SK-N-SH treated with all-trans-retinoic acid at 6 μM for 48 hours (cell line): ENCODE data around the gene TNFRSF25.

ENCODE experiments used
- ATAC-seq: fragments of 200-7000 bp; cut with Tn5 transposase; 3 replicates; pipeline ENCODE4 v1.9.1; 2020; ENCODE audit warnings: mild to moderate bottlenecking, moderate library complexity
- ARNTL ChIP-seq: fragments of 450-650 bp; formaldehyde crosslinking; IDR thresholded peaks from 2 replicates; pipeline ENCODE4 v1.5.0; 2020; ENCODE audit warnings: low read depth, mild to moderate bottlenecking, moderate library complexity, borderline replicate concordance
- CSDC2 ChIP-seq: fragments of 250-450 bp; sonication (Bioruptor Pico); IDR thresholded peaks from 2 replicates; pipeline ENCODE4 v1.5.0; 2020; ENCODE audit warnings: mild to moderate bottlenecking, moderate library complexity
- ESRRG ChIP-seq: fragments of 250-450 bp; sonication (Bioruptor Pico); IDR thresholded peaks from 2 replicates; pipeline ENCODE4 v1.6.1; 2021; ENCODE audit warnings: mild to moderate bottlenecking
- ISL1 ChIP-seq: fragments of 250-450 bp; sonication (Bioruptor Pico); IDR thresholded peaks from 2 replicates; pipeline ENCODE4 v2.1.2; 2022; ENCODE audit warnings: mild to moderate bottlenecking, moderate library complexity
- PPARA ChIP-seq: fragments of 250-450 bp; sonication (Bioruptor Pico); IDR thresholded peaks from 2 replicates; pipeline ENCODE4 v1.5.0; 2020; ENCODE audit warnings: mild to moderate bottlenecking, borderline replicate concordance
- RARB ChIP-seq: fragments of 250-450 bp; sonication (Bioruptor Pico); IDR thresholded peaks from 2 replicates; pipeline ENCODE4 v1.8.0; 2021; ENCODE audit warnings: mild to moderate bottlenecking, moderate library complexity
- SNAI2 ChIP-seq: fragments of 250-450 bp; sonication (Bioruptor Pico); IDR thresholded peaks from 2 replicates; pipeline ENCODE4 v1.5.0; 2020; ENCODE audit warnings: mild to moderate bottlenecking, moderate library complexity
- TCF4 ChIP-seq: fragments of 250-450 bp; sonication (Bioruptor Pico); IDR thresholded peaks from 2 replicates; pipeline ENCODE4 v1.8.0; 2021; ENCODE audit warnings: mild to moderate bottlenecking, moderate library complexity, borderline replicate concordance
- TOX ChIP-seq: fragments of 250-450 bp; sonication (Bioruptor Pico); IDR thresholded peaks from 2 replicates; pipeline ENCODE4 v1.8.0; 2021; ENCODE audit warnings: mild to moderate bottlenecking, moderate library complexity, borderline replicate concordance
- ZC3H10 ChIP-seq: fragments of 250-450 bp; sonication (Bioruptor Pico); IDR thresholded peaks from 2 replicates; pipeline ENCODE4 v1.5.1; 2021; ENCODE audit warnings: mild to moderate bottlenecking, moderate library complexity
- ZFP3 ChIP-seq: fragments of 250-450 bp; sonication (Bioruptor Pico); IDR thresholded peaks from 2 replicates; pipeline ENCODE4 v1.5.0; 2020; ENCODE audit warnings: mild to moderate bottlenecking, moderate library complexity
- ZFP30 ChIP-seq: fragments of 450-650 bp; formaldehyde crosslinking; IDR thresholded peaks from 2 replicates; pipeline ENCODE4 v1.5.0; 2022; ENCODE audit warnings: mild to moderate bottlenecking, moderate library complexity
- ZNF565 ChIP-seq: fragments of 450-650 bp; formaldehyde crosslinking; conservative IDR thresholded peaks from 2 replicates; pipeline ENCODE4 v1.5.0; 2020; ENCODE audit warnings: low read depth, mild to moderate bottlenecking, moderate library complexity
- ZNF70 ChIP-seq: fragments of 450-650 bp; formaldehyde crosslinking; IDR thresholded peaks from 2 replicates; pipeline ENCODE4 v1.5.0; 2020; ENCODE audit warnings: mild to moderate bottlenecking, moderate library complexity
- ZNF8 ChIP-seq: fragments of 450-650 bp; formaldehyde crosslinking; IDR thresholded peaks from 2 replicates; pipeline ENCODE4 v1.5.0; 2020; ENCODE audit warnings: mild to moderate bottlenecking, moderate library complexity
- TF ChIP-seq, protein P1 (sequence below): fragments of 250-450 bp; sonication (Bioruptor Pico); IDR thresholded peaks from 2 replicates; pipeline ENCODE4 v1.8.0; 2021; ENCODE audit warnings: low read depth, mild to moderate bottlenecking, moderate library complexity, borderline replicate concordance
- TF ChIP-seq, protein P2 (sequence below): fragments of 250-450 bp; sonication (Bioruptor Pico); IDR thresholded peaks from 2 replicates; pipeline ENCODE4 v1.8.0; 2020; ENCODE audit warnings: mild to moderate bottlenecking, moderate library complexity, borderline replicate concordance
- TF ChIP-seq, protein P3 (sequence below): fragments of 250-450 bp; sonication (Bioruptor Pico); IDR thresholded peaks from 2 replicates; pipeline ENCODE4 v1.5.1; 2020; ENCODE audit warnings: low read depth, mild to moderate bottlenecking, moderate library complexity
- TF ChIP-seq, protein P4 (sequence below): fragments of 250-450 bp; sonication (Bioruptor Pico); IDR thresholded peaks from 2 replicates; pipeline ENCODE4 v1.5.1; 2021; ENCODE audit warnings: mild to moderate bottlenecking, moderate library complexity
- TF ChIP-seq, protein P5 (sequence below): fragments of 250-450 bp; sonication (Bioruptor Pico); IDR thresholded peaks from 2 replicates; pipeline ENCODE4 v1.5.0; 2020; ENCODE audit warnings: mild to moderate bottlenecking, moderate library complexity

Gene TNFRSF25

DNA sequence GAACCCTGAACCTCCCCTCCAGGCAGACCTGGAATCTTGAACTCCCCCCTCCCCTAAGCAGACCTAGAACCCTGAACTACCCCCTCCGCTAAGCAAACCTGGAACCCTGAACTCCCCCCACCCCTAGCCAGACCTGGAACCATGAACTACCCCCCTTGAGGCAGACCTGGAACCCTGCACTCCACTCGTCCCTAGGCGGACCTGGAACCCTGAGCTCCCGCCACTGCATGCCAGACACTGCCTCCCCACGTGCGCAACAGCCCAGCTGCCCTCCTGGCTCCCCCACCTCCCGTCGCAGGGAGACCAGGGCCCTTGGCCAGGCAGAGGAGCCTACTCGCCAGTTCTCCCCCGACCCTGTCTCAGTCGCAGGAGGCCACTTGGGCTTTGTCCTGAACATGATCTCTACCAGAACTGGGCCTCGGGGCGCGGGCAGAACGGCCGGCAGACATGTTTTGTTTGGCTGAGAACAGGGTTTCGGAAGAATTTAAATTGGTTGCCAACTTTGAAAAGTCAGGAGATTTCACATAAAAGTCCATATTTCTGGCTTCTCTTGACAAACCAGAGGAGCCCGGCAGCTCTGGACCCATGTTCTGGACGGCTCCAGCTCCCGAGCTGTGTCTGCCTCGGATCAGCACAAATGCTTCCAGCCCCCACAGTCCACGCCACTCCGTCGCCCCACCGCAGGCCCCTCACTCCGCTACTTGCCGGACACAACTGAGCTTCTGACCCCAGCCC is 34.7 kb upstream of the TNFRSF25 start (continued):
- TF ChIP-seq, protein P1, sequence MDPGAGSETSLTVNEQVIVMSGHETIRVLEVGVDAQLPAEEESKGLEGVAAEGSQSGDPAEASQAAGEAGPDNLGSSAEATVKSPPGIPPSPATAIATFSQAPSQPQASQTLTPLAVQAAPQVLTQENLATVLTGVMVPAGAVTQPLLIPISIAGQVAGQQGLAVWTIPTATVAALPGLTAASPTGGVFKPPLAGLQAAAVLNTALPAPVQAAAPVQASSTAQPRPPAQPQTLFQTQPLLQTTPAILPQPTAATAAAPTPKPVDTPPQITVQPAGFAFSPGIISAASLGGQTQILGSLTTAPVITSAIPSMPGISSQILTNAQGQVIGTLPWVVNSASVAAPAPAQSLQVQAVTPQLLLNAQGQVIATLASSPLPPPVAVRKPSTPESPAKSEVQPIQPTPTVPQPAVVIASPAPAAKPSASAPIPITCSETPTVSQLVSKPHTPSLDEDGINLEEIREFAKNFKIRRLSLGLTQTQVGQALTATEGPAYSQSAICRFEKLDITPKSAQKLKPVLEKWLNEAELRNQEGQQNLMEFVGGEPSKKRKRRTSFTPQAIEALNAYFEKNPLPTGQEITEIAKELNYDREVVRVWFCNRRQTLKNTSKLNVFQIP, result no peak
- TF ChIP-seq ARNTL (CRISPR knock-in tag) (no peak), ZFP3 (CRISPR knock-in tag) (no peak), ZNF565 (CRISPR knock-in tag) (no peak), RARB (CRISPR knock-in tag) (no peak), ESRRG (no peak)

DNA sequence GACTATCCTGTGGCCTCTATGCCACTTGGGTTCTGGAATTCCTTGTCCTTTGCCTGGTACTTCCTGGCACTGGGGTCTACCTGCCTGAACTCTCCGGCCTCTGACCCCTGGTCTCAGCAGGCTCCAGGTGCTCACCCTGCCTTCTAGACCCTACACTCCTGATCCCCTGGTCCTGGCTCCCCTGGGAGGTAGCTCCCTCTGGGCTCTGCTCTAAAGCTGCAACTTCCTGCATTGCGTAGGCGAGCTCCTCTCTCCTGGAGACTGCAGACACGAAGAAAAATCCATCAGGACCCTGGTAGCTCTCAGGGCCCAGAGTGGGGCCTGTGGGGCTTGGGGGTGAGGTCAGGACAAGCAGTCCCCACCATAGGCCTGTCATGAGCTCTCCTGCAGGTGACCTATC is 33.3 kb upstream of the TNFRSF25 start:
- no peak for TF ChIP-seq PPARA
- TF ChIP-seq ZNF70 (CRISPR knock-in tag), result no peak
- TF ChIP-seq, protein P2, sequence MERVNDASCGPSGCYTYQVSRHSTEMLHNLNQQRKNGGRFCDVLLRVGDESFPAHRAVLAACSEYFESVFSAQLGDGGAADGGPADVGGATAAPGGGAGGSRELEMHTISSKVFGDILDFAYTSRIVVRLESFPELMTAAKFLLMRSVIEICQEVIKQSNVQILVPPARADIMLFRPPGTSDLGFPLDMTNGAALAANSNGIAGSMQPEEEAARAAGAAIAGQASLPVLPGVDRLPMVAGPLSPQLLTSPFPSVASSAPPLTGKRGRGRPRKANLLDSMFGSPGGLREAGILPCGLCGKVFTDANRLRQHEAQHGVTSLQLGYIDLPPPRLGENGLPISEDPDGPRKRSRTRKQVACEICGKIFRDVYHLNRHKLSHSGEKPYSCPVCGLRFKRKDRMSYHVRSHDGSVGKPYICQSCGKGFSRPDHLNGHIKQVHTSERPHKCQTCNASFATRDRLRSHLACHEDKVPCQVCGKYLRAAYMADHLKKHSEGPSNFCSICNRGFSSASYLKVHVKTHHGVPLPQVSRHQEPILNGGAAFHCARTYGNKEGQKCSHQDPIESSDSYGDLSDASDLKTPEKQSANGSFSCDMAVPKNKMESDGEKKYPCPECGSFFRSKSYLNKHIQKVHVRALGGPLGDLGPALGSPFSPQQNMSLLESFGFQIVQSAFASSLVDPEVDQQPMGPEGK, result no peak
- TF ChIP-seq, all 23 proteins: peak for 0
- no peak for ATAC-seq

DNA sequence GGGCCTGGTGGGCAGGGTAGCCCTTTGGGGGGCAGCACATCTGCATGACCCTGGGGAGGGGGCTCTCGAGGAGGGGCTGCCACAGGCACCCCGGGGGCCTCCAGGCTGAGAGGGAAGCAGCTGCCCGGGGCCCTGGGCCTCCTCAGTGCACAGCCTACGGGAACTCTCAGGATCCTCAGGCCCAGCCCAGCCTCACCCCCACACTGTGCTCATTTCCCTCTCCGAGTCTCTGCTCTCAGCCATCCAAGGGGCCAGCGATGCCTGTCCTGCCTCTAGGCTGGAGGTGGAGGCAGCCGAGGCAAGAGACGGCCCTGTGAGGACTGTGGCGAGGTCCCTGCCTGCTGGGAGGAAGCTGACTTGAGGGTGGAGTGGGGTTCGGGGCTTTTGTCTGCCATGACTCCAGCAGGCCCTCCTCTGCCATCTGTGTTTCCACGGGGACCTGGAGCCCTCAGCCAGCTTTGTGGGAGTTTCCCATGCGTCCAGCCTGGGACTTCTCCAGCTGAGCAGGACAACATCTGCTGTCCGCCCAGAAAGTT is 32.7 kb upstream of the TNFRSF25 start:
- TF ChIP-seq, protein P3, sequence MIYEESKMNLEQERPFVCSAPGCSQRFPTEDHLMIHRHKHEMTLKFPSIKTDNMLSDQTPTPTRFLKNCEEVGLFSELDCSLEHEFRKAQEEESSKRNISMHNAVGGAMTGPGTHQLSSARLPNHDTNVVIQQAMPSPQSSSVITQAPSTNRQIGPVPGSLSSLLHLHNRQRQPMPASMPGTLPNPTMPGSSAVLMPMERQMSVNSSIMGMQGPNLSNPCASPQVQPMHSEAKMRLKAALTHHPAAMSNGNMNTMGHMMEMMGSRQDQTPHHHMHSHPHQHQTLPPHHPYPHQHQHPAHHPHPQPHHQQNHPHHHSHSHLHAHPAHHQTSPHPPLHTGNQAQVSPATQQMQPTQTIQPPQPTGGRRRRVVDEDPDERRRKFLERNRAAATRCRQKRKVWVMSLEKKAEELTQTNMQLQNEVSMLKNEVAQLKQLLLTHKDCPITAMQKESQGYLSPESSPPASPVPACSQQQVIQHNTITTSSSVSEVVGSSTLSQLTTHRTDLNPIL (CRISPR knock-in tag), result no peak
- TF ChIP-seq ZNF8 (CRISPR knock-in tag) (no peak), CSDC2 (CRISPR knock-in tag) (no peak), ZFP30 (no peak), ARNTL (CRISPR knock-in tag) (no peak), ESRRG (no peak), TOX (CRISPR knock-in tag) (no peak), ISL1 (CRISPR knock-in tag) (no peak), ZC3H10 (no peak), ZNF70 (CRISPR knock-in tag) (no peak), ZNF565 (CRISPR knock-in tag) (no peak)
- TF ChIP-seq, protein P4, sequence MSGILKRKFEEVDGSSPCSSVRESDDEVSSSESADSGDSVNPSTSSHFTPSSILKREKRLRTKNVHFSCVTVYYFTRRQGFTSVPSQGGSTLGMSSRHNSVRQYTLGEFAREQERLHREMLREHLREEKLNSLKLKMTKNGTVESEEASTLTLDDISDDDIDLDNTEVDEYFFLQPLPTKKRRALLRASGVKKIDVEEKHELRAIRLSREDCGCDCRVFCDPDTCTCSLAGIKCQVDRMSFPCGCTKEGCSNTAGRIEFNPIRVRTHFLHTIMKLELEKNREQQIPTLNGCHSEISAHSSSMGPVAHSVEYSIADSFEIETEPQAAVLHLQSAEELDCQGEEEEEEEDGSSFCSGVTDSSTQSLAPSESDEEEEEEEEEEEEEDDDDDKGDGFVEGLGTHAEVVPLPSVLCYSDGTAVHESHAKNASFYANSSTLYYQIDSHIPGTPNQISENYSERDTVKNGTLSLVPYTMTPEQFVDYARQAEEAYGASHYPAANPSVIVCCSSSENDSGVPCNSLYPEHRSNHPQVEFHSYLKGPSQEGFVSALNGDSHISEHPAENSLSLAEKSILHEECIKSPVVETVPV (CRISPR knock-in tag), result no peak
- no peak for ATAC-seq

DNA sequence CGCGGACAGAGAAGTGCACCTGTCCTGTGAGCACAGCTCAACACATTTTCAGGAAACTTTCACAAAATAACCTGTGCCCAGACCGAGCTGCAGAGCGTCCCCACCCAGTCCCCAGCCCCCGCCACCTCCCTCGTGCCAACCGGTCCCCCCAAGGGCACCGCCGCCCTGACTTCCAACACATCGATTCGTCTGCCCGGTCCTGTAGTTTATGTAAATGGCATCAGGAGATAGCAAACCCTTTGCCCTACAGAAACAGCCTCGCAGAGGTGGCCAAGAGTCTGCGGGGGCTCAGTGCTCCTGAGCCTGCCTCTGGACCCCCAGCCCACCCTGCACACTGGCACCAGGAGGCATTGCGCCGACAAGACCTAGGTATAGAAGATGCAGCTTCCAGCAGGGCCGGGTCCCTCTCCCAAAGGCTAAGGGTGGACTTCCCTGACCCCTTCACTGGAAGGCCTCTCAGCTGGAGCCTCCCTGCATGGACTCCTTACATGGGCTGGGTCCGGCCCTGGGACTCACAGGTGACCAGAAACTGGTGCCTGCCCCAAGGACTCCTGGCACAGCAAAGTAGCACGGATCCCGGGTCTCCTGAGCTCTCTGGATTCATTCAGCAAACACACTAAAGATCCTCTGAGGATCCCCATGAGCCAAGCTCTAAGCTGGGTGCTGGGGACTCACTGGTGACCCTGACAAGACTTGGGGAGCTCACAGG is 32.0 kb upstream of the TNFRSF25 start:
- ATAC-seq, result no peak; the same call in 2 of the 3 replicates
- TF ChIP-seq ZC3H10, result no peak
- TF ChIP-seq, protein P3 (CRISPR knock-in tag), result no peak
- TF ChIP-seq, protein P5, sequence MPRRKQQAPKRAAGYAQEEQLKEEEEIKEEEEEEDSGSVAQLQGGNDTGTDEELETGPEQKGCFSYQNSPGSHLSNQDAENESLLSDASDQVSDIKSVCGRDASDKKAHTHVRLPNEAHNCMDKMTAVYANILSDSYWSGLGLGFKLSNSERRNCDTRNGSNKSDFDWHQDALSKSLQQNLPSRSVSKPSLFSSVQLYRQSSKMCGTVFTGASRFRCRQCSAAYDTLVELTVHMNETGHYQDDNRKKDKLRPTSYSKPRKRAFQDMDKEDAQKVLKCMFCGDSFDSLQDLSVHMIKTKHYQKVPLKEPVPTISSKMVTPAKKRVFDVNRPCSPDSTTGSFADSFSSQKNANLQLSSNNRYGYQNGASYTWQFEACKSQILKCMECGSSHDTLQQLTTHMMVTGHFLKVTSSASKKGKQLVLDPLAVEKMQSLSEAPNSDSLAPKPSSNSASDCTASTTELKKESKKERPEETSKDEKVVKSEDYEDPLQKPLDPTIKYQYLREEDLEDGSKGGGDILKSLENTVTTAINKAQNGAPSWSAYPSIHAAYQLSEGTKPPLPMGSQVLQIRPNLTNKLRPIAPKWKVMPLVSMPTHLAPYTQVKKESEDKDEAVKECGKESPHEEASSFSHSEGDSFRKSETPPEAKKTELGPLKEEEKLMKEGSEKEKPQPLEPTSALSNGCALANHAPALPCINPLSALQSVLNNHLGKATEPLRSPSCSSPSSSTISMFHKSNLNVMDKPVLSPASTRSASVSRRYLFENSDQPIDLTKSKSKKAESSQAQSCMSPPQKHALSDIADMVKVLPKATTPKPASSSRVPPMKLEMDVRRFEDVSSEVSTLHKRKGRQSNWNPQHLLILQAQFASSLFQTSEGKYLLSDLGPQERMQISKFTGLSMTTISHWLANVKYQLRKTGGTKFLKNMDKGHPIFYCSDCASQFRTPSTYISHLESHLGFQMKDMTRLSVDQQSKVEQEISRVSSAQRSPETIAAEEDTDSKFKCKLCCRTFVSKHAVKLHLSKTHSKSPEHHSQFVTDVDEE, result no peak
- no peak for TF ChIP-seq RARB (CRISPR knock-in tag)
- no peak for TF ChIP-seq ZNF70 (CRISPR knock-in tag)
- TF ChIP-seq TCF4 (CRISPR knock-in tag), result no peak
- TF ChIP-seq ARNTL (CRISPR knock-in tag), result no peak
- TF ChIP-seq SNAI2, result no peak
- TF ChIP-seq, all 23 proteins: peak for 0
